HepG2 (cell line): ENCODE results near the gene NHERF2. TPM values are rescaled to one million over a fixed set of nuclear protein-coding genes. Genes with fewer than 3 reads are reported as not detected.

Experiments
- GATAD1 ChIP-seq: IDR thresholded peaks from 2 replicates; pipeline ENCODE4 v1.6.1; 2016; ENCODE audit warnings: missing genetic modification reagents, missing compliant biosample characterization
- GZF1 ChIP-seq: sonication (generic); formaldehyde crosslinking; IDR thresholded peaks from 2 replicates; pipeline ENCODE4 v1.5.1; 2020; ENCODE audit warnings: mild to moderate bottlenecking, missing genetic modification reagents
- KMT2A ChIP-seq: sonication (generic); formaldehyde crosslinking; IDR thresholded peaks from 2 replicates; pipeline ENCODE4 v1.4.0; 2020; ENCODE audit warnings: missing genetic modification reagents
- SRY ChIP-seq: sonication (generic); formaldehyde crosslinking; IDR thresholded peaks from 2 replicates; pipeline ENCODE4 v1.8.0; 2022; ENCODE audit warnings: mild to moderate bottlenecking, missing genetic modification reagents
- polyA plus RNA-seq, 8 experiments: library from polyadenylated mRNA; depleted of rRNA in 3 of 8; stranded (reverse) in 7 of 8; unstranded in 1 of 8; fragments of >200 nt; fragmentation: Illumina TruSeq in 4 of 8; extraction: Trizol in 4 of 8; gene quantifications; 2 replicates each; pipeline versions ENCODE4 v1.2.1 to v1.2.3, GENCODE V29; 2011 to 2016; ENCODE audit warnings: low read depth in 4 of 8, missing spikeins in 1 of 8, mixed read lengths in 1 of 8; ENCODE audit not compliant: insufficient read depth in 1 of 8
- total RNA-seq, 5 experiments: library from RNA; depleted of rRNA; stranded (reverse); fragments of >200 nt; fragmentation: Illumina TruSeq; extraction: Trizol; gene quantifications; 2 replicates each; pipeline ENCODE4 v1.2.3, GENCODE V29; 2016; ENCODE audit warnings: low read depth in 1 of 5
- TF ChIP-seq, protein P1 (sequence below): sonication (generic); formaldehyde crosslinking; IDR thresholded peaks from 2 replicates; pipeline ENCODE4 v1.5.0; 2020; ENCODE audit warnings: mild to moderate bottlenecking, missing genetic modification reagents, borderline replicate concordance
- TF ChIP-seq, protein P2 (sequence below): sonication (generic); formaldehyde crosslinking; IDR thresholded peaks from 2 replicates; pipeline ENCODE4 v1.4.0; 2020; ENCODE audit warnings: missing genetic modification reagents
- TF ChIP-seq, protein P3 (sequence below): sonication (generic); formaldehyde crosslinking; IDR thresholded peaks from 2 replicates; pipeline ENCODE4 v1.5.1; 2020; ENCODE audit warnings: missing genetic modification reagents, mild to moderate bottlenecking, borderline replicate concordance
- TF ChIP-seq, protein P4 (sequence below): sonication (generic); formaldehyde crosslinking; IDR thresholded peaks from 2 replicates; pipeline ENCODE4 v1.5.1; 2020; ENCODE audit warnings: missing genetic modification reagents, mild to moderate bottlenecking, borderline replicate concordance
- TF ChIP-seq, protein P5 (sequence below): IDR thresholded peaks from 2 replicates; pipeline ENCODE4 v1.6.1; 2016; ENCODE audit warnings: missing compliant biosample characterization, missing genetic modification reagents, borderline replicate concordance

The NHERF2 gene
- total and polyA plus RNA-seq, 2 of the 13 experiments (the other 11 are each of a cell fraction or from before 2014, with no cell fraction given), result 23.7 to 39.3 TPM

DNA sequence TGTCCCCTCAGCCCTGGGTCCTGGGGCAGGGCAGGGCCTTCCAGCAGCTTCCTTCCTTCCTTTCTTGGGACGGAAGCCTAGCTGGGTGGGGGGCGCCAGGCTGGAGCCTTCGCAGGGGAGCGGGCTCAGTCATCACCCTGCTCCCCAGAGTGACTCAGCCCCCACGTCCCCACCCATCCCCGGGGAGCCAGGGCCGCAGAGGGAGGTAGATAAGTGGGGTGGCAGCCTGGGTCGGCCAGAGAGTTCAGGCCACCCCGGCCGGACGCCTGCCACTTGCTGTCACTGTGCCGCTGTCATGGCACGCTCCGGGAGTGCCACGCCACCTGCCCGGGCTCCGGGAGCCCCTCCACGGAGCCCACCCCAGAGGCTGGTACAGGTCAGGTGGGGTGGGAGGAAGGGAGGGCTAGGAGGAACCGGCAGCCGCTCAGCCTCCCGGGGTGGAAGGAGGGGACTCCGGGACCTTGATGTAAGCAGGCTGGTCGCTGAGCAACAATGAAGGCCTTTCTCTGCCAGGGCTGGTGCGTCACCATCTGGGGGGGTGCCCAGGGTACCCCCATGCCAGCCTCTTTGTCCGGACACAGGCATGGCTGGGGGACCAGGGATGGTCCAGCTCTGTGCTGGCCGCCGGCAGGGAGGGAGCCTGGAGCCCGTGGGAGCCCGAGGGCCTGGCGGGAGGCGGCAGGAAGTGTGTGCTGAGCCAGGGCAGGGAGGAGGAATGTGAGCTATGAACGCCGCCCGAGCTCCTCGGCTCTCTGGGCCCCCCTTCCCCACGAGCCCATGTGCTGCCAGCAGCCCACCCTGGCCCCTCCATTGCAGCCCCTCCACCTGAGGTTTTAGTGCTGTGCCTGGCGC, 6.6 kb downstream of the NHERF2 start (continued):
- TF ChIP-seq, protein P1, sequence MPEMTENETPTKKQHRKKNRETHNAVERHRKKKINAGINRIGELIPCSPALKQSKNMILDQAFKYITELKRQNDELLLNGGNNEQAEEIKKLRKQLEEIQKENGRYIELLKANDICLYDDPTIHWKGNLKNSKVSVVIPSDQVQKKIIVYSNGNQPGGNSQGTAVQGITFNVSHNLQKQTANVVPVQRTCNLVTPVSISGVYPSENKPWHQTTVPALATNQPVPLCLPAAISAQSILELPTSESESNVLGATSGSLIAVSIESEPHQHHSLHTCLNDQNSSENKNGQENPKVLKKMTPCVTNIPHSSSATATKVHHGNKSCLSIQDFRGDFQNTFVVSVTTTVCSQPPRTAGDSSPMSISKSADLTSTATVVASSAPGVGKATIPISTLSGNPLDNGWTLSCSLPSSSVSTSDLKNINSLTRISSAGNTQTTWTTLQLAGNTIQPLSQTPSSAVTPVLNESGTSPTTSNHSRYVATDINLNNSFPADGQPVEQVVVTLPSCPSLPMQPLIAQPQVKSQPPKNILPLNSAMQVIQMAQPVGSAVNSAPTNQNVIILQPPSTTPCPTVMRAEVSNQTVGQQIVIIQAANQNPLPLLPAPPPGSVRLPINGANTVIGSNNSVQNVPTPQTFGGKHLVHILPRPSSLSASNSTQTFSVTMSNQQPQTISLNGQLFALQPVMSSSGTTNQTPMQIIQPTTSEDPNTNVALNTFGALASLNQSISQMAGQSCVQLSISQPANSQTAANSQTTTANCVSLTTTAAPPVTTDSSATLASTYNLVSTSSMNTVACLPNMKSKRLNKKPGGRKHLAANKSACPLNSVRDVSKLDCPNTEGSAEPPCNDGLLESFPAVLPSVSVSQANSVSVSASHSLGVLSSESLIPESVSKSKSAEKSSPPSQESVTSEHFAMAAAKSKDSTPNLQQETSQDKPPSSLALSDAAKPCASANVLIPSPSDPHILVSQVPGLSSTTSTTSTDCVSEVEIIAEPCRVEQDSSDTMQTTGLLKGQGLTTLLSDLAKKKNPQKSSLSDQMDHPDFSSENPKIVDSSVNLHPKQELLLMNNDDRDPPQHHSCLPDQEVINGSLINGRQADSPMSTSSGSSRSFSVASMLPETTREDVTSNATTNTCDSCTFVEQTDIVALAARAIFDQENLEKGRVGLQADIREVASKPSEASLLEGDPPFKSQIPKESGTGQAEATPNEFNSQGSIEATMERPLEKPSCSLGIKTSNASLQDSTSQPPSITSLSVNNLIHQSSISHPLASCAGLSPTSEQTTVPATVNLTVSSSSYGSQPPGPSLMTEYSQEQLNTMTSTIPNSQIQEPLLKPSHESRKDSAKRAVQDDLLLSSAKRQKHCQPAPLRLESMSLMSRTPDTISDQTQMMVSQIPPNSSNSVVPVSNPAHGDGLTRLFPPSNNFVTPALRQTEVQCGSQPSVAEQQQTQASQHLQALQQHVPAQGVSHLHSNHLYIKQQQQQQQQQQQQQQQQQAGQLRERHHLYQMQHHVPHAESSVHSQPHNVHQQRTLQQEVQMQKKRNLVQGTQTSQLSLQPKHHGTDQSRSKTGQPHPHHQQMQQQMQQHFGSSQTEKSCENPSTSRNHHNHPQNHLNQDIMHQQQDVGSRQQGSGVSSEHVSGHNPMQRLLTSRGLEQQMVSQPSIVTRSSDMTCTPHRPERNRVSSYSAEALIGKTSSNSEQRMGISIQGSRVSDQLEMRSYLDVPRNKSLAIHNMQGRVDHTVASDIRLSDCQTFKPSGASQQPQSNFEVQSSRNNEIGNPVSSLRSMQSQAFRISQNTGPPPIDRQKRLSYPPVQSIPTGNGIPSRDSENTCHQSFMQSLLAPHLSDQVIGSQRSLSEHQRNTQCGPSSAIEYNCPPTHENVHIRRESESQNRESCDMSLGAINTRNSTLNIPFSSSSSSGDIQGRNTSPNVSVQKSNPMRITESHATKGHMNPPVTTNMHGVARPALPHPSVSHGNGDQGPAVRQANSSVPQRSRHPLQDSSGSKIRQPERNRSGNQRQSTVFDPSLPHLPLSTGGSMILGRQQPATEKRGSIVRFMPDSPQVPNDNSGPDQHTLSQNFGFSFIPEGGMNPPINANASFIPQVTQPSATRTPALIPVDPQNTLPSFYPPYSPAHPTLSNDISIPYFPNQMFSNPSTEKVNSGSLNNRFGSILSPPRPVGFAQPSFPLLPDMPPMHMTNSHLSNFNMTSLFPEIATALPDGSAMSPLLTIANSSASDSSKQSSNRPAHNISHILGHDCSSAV (CRISPR knock-in tag), result no peak
- TF ChIP-seq, protein P2, sequence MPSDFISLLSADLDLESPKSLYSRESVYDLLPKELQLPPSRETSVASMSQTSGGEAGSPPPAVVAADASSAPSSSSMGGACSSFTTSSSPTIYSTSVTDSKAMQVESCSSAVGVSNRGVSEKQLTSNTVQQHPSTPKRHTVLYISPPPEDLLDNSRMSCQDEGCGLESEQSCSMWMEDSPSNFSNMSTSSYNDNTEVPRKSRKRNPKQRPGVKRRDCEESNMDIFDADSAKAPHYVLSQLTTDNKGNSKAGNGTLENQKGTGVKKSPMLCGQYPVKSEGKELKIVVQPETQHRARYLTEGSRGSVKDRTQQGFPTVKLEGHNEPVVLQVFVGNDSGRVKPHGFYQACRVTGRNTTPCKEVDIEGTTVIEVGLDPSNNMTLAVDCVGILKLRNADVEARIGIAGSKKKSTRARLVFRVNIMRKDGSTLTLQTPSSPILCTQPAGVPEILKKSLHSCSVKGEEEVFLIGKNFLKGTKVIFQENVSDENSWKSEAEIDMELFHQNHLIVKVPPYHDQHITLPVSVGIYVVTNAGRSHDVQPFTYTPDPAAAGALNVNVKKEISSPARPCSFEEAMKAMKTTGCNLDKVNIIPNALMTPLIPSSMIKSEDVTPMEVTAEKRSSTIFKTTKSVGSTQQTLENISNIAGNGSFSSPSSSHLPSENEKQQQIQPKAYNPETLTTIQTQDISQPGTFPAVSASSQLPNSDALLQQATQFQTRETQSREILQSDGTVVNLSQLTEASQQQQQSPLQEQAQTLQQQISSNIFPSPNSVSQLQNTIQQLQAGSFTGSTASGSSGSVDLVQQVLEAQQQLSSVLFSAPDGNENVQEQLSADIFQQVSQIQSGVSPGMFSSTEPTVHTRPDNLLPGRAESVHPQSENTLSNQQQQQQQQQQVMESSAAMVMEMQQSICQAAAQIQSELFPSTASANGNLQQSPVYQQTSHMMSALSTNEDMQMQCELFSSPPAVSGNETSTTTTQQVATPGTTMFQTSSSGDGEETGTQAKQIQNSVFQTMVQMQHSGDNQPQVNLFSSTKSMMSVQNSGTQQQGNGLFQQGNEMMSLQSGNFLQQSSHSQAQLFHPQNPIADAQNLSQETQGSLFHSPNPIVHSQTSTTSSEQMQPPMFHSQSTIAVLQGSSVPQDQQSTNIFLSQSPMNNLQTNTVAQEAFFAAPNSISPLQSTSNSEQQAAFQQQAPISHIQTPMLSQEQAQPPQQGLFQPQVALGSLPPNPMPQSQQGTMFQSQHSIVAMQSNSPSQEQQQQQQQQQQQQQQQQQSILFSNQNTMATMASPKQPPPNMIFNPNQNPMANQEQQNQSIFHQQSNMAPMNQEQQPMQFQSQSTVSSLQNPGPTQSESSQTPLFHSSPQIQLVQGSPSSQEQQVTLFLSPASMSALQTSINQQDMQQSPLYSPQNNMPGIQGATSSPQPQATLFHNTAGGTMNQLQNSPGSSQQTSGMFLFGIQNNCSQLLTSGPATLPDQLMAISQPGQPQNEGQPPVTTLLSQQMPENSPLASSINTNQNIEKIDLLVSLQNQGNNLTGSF (CRISPR knock-in tag), result no peak
- TF ChIP-seq, protein P3, sequence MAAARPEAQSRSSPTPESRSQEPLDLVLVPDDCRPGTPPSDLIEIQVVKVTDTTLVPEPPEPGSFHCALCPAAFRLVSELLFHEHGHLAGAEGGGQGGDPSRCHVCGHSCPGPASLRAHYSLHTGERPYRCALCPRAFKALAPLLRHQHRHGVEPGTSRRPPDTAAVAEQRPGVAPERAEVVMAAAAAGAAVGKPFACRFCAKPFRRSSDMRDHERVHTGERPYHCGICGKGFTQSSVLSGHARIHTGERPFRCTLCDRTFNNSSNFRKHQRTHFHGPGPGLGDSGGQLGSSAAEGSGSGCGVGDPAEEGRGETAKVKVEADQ (CRISPR knock-in tag), result no peak
- TF ChIP-seq KMT2A (CRISPR knock-in tag) (no peak), SRY (CRISPR knock-in tag) (no peak), GZF1 (no peak), GATAD1 (CRISPR knock-in tag) (peak; percentile 15; the same call in 1 of the 2 replicates)
- TF ChIP-seq, protein P4, sequence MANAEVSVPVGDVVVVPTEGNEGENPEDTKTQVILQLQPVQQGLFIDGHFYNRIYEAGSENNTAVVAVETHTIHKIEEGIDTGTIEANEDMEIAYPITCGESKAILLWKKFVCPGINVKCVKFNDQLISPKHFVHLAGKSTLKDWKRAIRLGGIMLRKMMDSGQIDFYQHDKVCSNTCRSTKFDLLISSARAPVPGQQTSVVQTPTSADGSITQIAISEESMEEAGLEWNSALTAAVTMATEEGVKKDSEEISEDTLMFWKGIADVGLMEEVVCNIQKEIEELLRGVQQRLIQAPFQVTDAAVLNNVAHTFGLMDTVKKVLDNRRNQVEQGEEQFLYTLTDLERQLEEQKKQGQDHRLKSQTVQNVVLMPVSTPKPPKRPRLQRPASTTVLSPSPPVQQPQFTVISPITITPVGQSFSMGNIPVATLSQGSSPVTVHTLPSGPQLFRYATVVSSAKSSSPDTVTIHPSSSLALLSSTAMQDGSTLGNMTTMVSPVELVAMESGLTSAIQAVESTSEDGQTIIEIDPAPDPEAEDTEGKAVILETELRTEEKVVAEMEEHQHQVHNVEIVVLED, result no peak
- TF ChIP-seq, protein P5, sequence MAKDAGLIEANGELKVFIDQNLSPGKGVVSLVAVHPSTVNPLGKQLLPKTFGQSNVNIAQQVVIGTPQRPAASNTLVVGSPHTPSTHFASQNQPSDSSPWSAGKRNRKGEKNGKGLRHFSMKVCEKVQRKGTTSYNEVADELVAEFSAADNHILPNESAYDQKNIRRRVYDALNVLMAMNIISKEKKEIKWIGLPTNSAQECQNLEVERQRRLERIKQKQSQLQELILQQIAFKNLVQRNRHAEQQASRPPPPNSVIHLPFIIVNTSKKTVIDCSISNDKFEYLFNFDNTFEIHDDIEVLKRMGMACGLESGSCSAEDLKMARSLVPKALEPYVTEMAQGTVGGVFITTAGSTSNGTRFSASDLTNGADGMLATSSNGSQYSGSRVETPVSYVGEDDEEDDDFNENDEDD (CRISPR knock-in tag), result peak; percentile 73; the same call in 1 of the 2 replicates
